ENCODE measurements around the gene ISOC2. TPM values are rescaled to one million over a fixed set of nuclear protein-coding genes. Genes with fewer than 3 reads are reported as not detected.

ISOC2 gene
- total RNA-seq, 1 donor from 2014 or later, result 14.8 TPM

GRCh38 chr19:55436847-55437246 is 24.6 kb downstream of the ISOC2 start:
- no peak overlapping the region for H3K4me2 ChIP-seq
- no peak for TF ChIP-seq EZH2 (IDR thresholded peaks at IDR 0.05)
- no peak for TF ChIP-seq EZH2phosphoT487 (IDR thresholded peaks at IDR 0.05)
- no peak for TF ChIP-seq CTCF (IDR thresholded peaks at IDR 0.05)
- H3K4me1 ChIP-seq, result peaks cover 5% of the 10 kb centered on the region
- no peak overlapping the region for H2AFZ ChIP-seq (replicated peaks)
- peaks cover 15% of the 10 kb centered on the region for H3K4me1 Mint-ChIP-seq
- peak overlapping the region; percentile 6 for H3K4me3 Mint-ChIP-seq
- H3F3A ChIP-seq (ENCODE audit: low read depth), result peaks cover 31% of the 10 kb centered on the region
- no peaks in the 10 kb centered on the region for H3K79me2 ChIP-seq (ENCODE audit: low read depth)
- H3K27me3 Mint-ChIP-seq (ENCODE audit: insufficient read depth, low read depth), result peaks cover 48% of the 10 kb centered on the region
- no peak overlapping the region for H3K4me3 ChIP-seq
- H3K27me3 ChIP-seq, result peaks cover 49% of the 10 kb centered on the region
- no peak overlapping the region for H3K27ac ChIP-seq
- H4K20me1 ChIP-seq (ENCODE audit: low read depth), result peaks cover 35% of the 10 kb centered on the region
- no peaks in the 10 kb centered on the region for H3K36me3 ChIP-seq
- H3K9me3 Mint-ChIP-seq, result peaks cover 8% of the 10 kb centered on the region
- no peaks in the 10 kb centered on the region for H3K9me3 ChIP-seq (ENCODE audit: low read depth)
- H3K9ac ChIP-seq, result no peak overlapping the region
- no peaks in the 10 kb centered on the region for H3K36me3 Mint-ChIP-seq
- no peak for DNase-seq (ENCODE audit: low spot score)
- H3K27ac Mint-ChIP-seq, result no peak overlapping the region

- no peak for DNase-seq (ENCODE audit: low spot score)
- Histone ChIP-seq H3K27me3 (peaks cover 31% of the 10 kb centered on the region), H4K20me1 (ENCODE audit: low read depth) (peaks cover 16% of the 10 kb centered on the region), H3K4me2 (no peak overlapping the region), H3K4me3 (no peak overlapping the region), H3K27ac (no peak overlapping the region), H3F3A (ENCODE audit: low read depth) (peaks cover 22% of the 10 kb centered on the region), H3K9me3 (ENCODE audit: low read depth) (no peaks in the 10 kb centered on the region), H3K36me3 (no peaks in the 10 kb centered on the region), H3K79me2 (ENCODE audit: low read depth) (no peaks in the 10 kb centered on the region), H2AFZ (replicated peaks) (no peak overlapping the region), H3K4me1 (no peaks in the 10 kb centered on the region), H3K9ac (no peak overlapping the region)
- Mint-ChIP-seq H3K27ac (no peak overlapping the region), H3K27me3 (ENCODE audit: insufficient read depth, low read depth) (peaks cover 32% of the 10 kb centered on the region), H3K9me3 (peaks cover 8% of the 10 kb centered on the region), H3K4me3 (no peak overlapping the region), H3K4me1 (peaks cover 2% of the 10 kb centered on the region), H3K36me3 (peaks cover 4% of the 10 kb centered on the region)
- TF ChIP-seq CTCF (IDR thresholded peaks at IDR 0.05), result no peak
- no peak for TF ChIP-seq EZH2 (IDR thresholded peaks at IDR 0.05)
- TF ChIP-seq EZH2phosphoT487 (IDR thresholded peaks at IDR 0.05), result no peak
Observed at GRCh38 chr19:55435020-55435419, 26.4 kb downstream of the ISOC2 start.

GRCh38 chr19:55434356-55434919 is 27.0 kb downstream of the ISOC2 start:
- peaks cover 7% of the 10 kb centered on the region for H3K9me3 Mint-ChIP-seq
- H3K79me2 ChIP-seq (ENCODE audit: low read depth), result no peaks in the 10 kb centered on the region
- H3F3A ChIP-seq (ENCODE audit: low read depth), result peaks cover 21% of the 10 kb centered on the region
- no peak overlapping the region for H3K4me3 Mint-ChIP-seq
- H3K36me3 Mint-ChIP-seq, result peaks cover 4% of the 10 kb centered on the region
- H3K27ac Mint-ChIP-seq, result no peak overlapping the region
- no peaks in the 10 kb centered on the region for H3K4me1 Mint-ChIP-seq
- H3K27me3 ChIP-seq, result peaks cover 25% of the 10 kb centered on the region
- H3K27me3 Mint-ChIP-seq (ENCODE audit: insufficient read depth, low read depth), result peaks cover 27% of the 10 kb centered on the region
- H2AFZ ChIP-seq (replicated peaks), result no peak overlapping the region
- no peak overlapping the region for H3K4me3 ChIP-seq
- TF ChIP-seq CTCF (IDR thresholded peaks at IDR 0.05) (no peak), EZH2phosphoT487 (IDR thresholded peaks at IDR 0.05) (no peak), EZH2 (IDR thresholded peaks at IDR 0.05) (no peak)
- H3K9ac ChIP-seq, result no peak overlapping the region
- no peaks in the 10 kb centered on the region for H3K36me3 ChIP-seq
- no peak overlapping the region for H3K27ac ChIP-seq
- no peak for DNase-seq (ENCODE audit: low spot score)
- no peaks in the 10 kb centered on the region for H3K4me1 ChIP-seq
- H3K9me3 ChIP-seq (ENCODE audit: low read depth), result no peaks in the 10 kb centered on the region
- peaks cover 12% of the 10 kb centered on the region for H4K20me1 ChIP-seq (ENCODE audit: low read depth)
- H3K4me2 ChIP-seq, result no peak overlapping the region
